ENCODE results near the gene CMTM8. TPM values are rescaled to one million over a fixed set of nuclear protein-coding genes. Genes with fewer than 3 reads are reported as not detected.

CMTM8 gene
- total RNA-seq, 2 donors from 2014 or later: 5.8 to 11.6 TPM

GRCh38 chr3:32282578-32283154 is 44.2 kb downstream of the CMTM8 start:
- H3K4me1 Mint-ChIP-seq: peaks cover 5% of the 10 kb centered on the region
- H3K9me3 ChIP-seq (ENCODE audit: control insufficient read depth, low read length): no peaks in the 10 kb centered on the region
- DNase-seq: peak; percentile 50
- H3K27ac Mint-ChIP-seq: no peak overlapping the region
- H3K4me1 ChIP-seq (ENCODE audit: control insufficient read depth, insufficient read depth, low read length): no peaks in the 10 kb centered on the region
- no peak overlapping the region for H3K4me3 Mint-ChIP-seq
- no peaks in the 10 kb centered on the region for H3K27me3 Mint-ChIP-seq (ENCODE audit: insufficient read depth)
- TF ChIP-seq, protein P1, sequence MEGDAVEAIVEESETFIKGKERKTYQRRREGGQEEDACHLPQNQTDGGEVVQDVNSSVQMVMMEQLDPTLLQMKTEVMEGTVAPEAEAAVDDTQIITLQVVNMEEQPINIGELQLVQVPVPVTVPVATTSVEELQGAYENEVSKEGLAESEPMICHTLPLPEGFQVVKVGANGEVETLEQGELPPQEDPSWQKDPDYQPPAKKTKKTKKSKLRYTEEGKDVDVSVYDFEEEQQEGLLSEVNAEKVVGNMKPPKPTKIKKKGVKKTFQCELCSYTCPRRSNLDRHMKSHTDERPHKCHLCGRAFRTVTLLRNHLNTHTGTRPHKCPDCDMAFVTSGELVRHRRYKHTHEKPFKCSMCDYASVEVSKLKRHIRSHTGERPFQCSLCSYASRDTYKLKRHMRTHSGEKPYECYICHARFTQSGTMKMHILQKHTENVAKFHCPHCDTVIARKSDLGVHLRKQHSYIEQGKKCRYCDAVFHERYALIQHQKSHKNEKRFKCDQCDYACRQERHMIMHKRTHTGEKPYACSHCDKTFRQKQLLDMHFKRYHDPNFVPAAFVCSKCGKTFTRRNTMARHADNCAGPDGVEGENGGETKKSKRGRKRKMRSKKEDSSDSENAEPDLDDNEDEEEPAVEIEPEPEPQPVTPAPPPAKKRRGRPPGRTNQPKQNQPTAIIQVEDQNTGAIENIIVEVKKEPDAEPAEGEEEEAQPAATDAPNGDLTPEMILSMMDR (conservative IDR thresholded peaks at IDR 0.05): no peak
- H3K27ac ChIP-seq (ENCODE audit: low read depth, low read length): no peak overlapping the region
- no peaks in the 10 kb centered on the region for H3K9me3 Mint-ChIP-seq
- no peaks in the 10 kb centered on the region for H3K27me3 ChIP-seq (ENCODE audit: control insufficient read depth, insufficient read depth, low read length, poor library complexity, severe bottlenecking)
- H3K4me3 ChIP-seq (ENCODE audit: low read length): no peak overlapping the region
- WGBS, 2 experiments (ENCODE audit: insufficient coverage in 1 of 2, insufficient read length in 1 of 2): 93 to 98% methylated on average over 2 to 4 of the region's 4 CpGs
- H3K36me3 Mint-ChIP-seq (ENCODE audit: low read depth): no peaks in the 10 kb centered on the region
- no peak overlapping the region for H3K9ac ChIP-seq (ENCODE audit: extremely low read depth, low read length, poor library complexity, severe bottlenecking)
- no peaks in the 10 kb centered on the region for H3K36me3 ChIP-seq (ENCODE audit: control insufficient read depth, insufficient read depth, low read length)

- no peak overlapping the region for H3K27ac ChIP-seq (ENCODE audit: low read depth, low read length)
- Mint-ChIP-seq H3K4me1 (peaks cover 5% of the 10 kb centered on the region), H3K27me3 (ENCODE audit: insufficient read depth) (no peaks in the 10 kb centered on the region), H3K9me3 (no peaks in the 10 kb centered on the region), H3K4me3 (no peak overlapping the region), H3K36me3 (ENCODE audit: low read depth) (no peaks in the 10 kb centered on the region), H3K27ac (peak overlapping the region; percentile 49)
- WGBS, 2 experiments (ENCODE audit: insufficient coverage in 1 of 2, insufficient read length in 1 of 2): 94% methylated on average over 12 to 14 of the region's 14 CpGs
- H3K36me3 ChIP-seq (ENCODE audit: control insufficient read depth, insufficient read depth, low read length): no peaks in the 10 kb centered on the region
- H3K4me3 ChIP-seq (ENCODE audit: low read length): no peak overlapping the region
- H3K4me1 ChIP-seq (ENCODE audit: control insufficient read depth, insufficient read depth, low read length): no peaks in the 10 kb centered on the region
- peak; percentile 45 for DNase-seq
- H3K9me3 ChIP-seq (ENCODE audit: control insufficient read depth, low read length): no peaks in the 10 kb centered on the region
- H3K9ac ChIP-seq (ENCODE audit: extremely low read depth, low read length, poor library complexity, severe bottlenecking): no peak overlapping the region
- H3K27me3 ChIP-seq (ENCODE audit: control insufficient read depth, insufficient read depth, low read length, poor library complexity, severe bottlenecking): no peaks in the 10 kb centered on the region
- TF ChIP-seq, protein P1 (conservative IDR thresholded peaks at IDR 0.05): no peak
Measured at GRCh38 chr3:32283304-32283703, 44.8 kb downstream of the CMTM8 start.

GRCh38 chr3:32284443-32285212 is 46.1 kb downstream of the CMTM8 start:
- Mint-ChIP-seq H3K36me3 (ENCODE audit: low read depth) (no peaks in the 10 kb centered on the region), H3K27me3 (ENCODE audit: insufficient read depth) (no peaks in the 10 kb centered on the region), H3K4me3 (no peak overlapping the region), H3K27ac (no peak overlapping the region), H3K4me1 (peaks cover 5% of the 10 kb centered on the region), H3K9me3 (no peaks in the 10 kb centered on the region)
- no peak overlapping the region for H3K27ac ChIP-seq (ENCODE audit: low read depth, low read length)
- no peaks in the 10 kb centered on the region for H3K36me3 ChIP-seq (ENCODE audit: control insufficient read depth, insufficient read depth, low read length)
- TF ChIP-seq, protein P1 (conservative IDR thresholded peaks at IDR 0.05): no peak
- WGBS, 2 experiments (ENCODE audit: insufficient coverage in 1 of 2, insufficient read length in 1 of 2): 79 to 86% methylated on average over 4 to 6 of the region's 6 CpGs
- H3K9me3 ChIP-seq (ENCODE audit: control insufficient read depth, low read length): no peaks in the 10 kb centered on the region
- H3K4me3 ChIP-seq (ENCODE audit: low read length): no peak overlapping the region
- no peaks in the 10 kb centered on the region for H3K4me1 ChIP-seq (ENCODE audit: control insufficient read depth, insufficient read depth, low read length)
- H3K27me3 ChIP-seq (ENCODE audit: control insufficient read depth, insufficient read depth, low read length, poor library complexity, severe bottlenecking): no peaks in the 10 kb centered on the region
- H3K9ac ChIP-seq (ENCODE audit: extremely low read depth, low read length, poor library complexity, severe bottlenecking): no peak overlapping the region
- DNase-seq: no peak
